ENCODE results near the gene SOCS1.
A peak's percentile ranks its signal among the peaks of the same experiment; 100 is the strongest.

Gene SOCS1, protein sequence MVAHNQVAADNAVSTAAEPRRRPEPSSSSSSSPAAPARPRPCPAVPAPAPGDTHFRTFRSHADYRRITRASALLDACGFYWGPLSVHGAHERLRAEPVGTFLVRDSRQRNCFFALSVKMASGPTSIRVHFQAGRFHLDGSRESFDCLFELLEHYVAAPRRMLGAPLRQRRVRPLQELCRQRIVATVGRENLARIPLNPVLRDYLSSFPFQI
- long read RNA-seq = 0 reads

DNA sequence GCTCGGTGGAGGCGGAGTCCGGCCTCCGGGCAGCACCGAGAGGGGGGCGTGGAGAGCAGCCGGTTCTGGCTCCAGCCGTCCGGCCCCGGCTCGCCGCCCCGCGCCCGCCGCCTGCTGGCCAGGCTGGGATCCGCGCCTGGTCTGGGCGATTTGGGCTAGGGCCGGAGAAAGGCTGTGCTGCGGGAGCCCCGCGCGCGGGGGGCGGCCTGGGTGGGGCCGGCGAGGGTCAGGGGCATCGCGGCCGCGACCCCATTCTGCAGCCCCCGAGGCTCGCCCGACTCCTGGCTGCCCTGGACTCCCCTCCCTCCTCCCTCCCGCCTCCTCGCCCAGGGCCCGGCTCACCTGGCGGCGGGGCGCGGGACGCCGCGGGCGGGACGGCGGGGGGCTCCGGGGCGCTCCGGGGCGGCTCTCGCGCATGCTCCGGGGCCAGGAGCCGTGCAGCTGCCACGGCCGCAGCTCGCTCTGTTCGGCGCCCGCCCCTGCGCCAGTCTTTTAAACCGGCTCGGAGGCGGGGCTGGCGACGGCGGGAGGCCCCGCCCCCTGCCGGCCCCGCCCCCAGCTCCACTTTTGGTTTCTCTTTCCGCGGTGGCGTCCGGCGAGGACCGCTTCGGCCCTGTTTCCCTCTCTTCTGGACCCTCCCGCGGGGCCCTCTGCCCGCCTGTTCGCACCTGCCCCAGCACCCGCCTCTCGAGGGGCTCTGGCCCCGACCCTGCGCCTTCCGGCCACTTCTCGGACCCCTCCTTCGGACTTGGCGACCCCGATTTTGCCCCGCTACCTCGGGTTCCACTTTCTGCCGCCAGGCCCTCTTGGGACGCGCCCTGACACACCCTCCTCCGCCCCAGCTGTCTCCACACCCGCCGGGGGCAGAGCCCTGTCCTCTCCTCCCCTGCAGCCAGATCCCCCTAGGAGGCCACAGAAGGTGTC is at the start of gene SOCS1:
Gene SOCS1, minus strand, starts transcription at position 468 of the 924 bp plus-strand sequence. CDS start 726 bp downstream, outside the sequence.
- DNase-seq (ENCODE audit: low read depth in 1 of 2, low spot score in 1 of 2) = peak; percentile 54 to 68
- Histone ChIP-seq H3K27ac (replicated peaks) (peak within 1 kb of the TSS; percentile 88), H3K4me3 (replicated peaks; ENCODE audit: insufficient read depth, low read length) (peak within 1 kb of the TSS; percentile 83), H3K27me3 (ENCODE audit: insufficient read depth, poor library complexity, severe bottlenecking) (no peaks in the 10 kb centered on the region)
- TF ChIP-seq POLR2AphosphoS5 (IDR thresholded peaks at IDR 0.05; ENCODE audit: low read depth) (peak; percentile 74), GABPA (IDR thresholded peaks at IDR 0.05; ENCODE audit: low read depth) (no peak), REST (IDR thresholded peaks at IDR 0.05; ENCODE audit: insufficient replicate concordance, low read depth) (no peak), SPI1 (IDR thresholded peaks at IDR 0.05; ENCODE audit: borderline replicate concordance, low read depth) (no peak)
- TF ChIP-seq, protein P1, sequence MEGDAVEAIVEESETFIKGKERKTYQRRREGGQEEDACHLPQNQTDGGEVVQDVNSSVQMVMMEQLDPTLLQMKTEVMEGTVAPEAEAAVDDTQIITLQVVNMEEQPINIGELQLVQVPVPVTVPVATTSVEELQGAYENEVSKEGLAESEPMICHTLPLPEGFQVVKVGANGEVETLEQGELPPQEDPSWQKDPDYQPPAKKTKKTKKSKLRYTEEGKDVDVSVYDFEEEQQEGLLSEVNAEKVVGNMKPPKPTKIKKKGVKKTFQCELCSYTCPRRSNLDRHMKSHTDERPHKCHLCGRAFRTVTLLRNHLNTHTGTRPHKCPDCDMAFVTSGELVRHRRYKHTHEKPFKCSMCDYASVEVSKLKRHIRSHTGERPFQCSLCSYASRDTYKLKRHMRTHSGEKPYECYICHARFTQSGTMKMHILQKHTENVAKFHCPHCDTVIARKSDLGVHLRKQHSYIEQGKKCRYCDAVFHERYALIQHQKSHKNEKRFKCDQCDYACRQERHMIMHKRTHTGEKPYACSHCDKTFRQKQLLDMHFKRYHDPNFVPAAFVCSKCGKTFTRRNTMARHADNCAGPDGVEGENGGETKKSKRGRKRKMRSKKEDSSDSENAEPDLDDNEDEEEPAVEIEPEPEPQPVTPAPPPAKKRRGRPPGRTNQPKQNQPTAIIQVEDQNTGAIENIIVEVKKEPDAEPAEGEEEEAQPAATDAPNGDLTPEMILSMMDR (IDR thresholded peaks at IDR 0.05; ENCODE audit: insufficient read depth, low read length) = peak; percentile 57

DNA sequence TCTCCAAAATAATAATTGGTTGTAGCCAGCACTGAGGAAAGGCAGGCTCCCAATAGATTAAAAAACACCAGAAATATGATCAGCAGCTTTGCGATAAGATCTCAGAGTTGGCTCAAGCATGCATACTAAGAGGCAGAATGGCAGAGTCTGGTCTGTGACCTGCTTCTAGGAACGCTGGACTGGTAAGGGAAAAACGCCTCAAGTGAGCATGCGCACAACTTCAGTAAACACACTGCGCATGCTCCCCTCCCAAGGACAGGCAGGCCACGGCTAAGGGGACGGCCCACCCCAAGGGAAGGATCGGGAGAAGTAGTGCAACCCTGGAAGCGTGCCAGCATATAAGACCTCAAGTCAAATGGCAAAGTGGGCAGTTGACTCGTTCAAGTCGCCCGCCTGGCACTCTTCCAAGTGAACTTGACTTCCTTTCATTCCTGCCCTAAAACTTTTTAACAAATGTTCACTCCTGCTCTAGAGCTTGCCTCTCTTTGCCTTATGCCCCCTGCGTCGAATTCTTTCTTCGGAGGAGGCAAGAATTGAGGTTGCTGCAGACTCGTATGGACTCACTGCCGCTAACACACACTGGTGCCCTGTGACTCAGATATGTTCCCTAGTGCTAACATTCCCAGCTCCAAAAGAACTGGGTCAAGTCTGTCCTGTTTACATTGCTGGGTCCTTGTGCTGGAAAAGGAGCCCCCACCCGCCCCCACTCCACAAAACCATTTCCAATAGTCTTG is 47.6 kb upstream of the SOCS1 start:
- no peak for DNase-seq (ENCODE audit: low read depth in 1 of 2, low spot score in 1 of 2)
- Histone ChIP-seq H3K4me3 (replicated peaks; ENCODE audit: insufficient read depth, low read length) (no peak overlapping the region), H3K27me3 (ENCODE audit: insufficient read depth, poor library complexity, severe bottlenecking) (no peaks in the 10 kb centered on the region), H3K27ac (replicated peaks) (no peak overlapping the region)
- TF ChIP-seq SPI1 (IDR thresholded peaks at IDR 0.05; ENCODE audit: borderline replicate concordance, low read depth) = no peak
- no peak for TF ChIP-seq REST (IDR thresholded peaks at IDR 0.05; ENCODE audit: insufficient replicate concordance, low read depth)

DNA sequence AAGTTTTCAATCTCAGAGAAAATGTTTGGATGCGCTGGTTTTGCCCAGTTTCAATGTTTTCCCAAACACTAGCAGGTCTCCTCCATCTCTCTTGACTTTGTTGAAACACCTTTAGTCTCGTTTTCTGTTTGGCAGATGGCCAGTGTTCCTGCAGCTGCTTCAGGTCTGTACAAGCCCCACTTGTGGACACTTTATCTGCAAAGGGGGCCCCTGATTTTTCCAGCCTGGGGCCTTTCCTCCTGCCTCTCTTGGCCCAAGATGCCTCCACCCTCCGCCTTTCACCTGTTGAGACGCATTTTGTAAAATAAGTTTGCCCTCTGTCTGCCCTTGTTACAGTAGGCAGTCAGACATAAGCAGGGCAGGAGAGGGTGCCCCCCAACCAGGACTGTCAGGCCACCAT is 47.0 kb upstream of the SOCS1 start:
- no peak overlapping the region for H3K27ac ChIP-seq (replicated peaks)
- DNase-seq (ENCODE audit: low read depth in 1 of 2, low spot score in 1 of 2) = no peak

More for the DNA sequence above, 47.0 kb upstream of the SOCS1 start:
- no peaks in the 10 kb centered on the region for H3K27me3 ChIP-seq (ENCODE audit: insufficient read depth, poor library complexity, severe bottlenecking)
- TF ChIP-seq REST (IDR thresholded peaks at IDR 0.05; ENCODE audit: insufficient replicate concordance, low read depth) (no peak), POLR2AphosphoS5 (IDR thresholded peaks at IDR 0.05; ENCODE audit: low read depth) (no peak), SPI1 (IDR thresholded peaks at IDR 0.05; ENCODE audit: borderline replicate concordance, low read depth) (no peak), GABPA (IDR thresholded peaks at IDR 0.05; ENCODE audit: low read depth) (no peak)
- TF ChIP-seq, protein P1 (IDR thresholded peaks at IDR 0.05; ENCODE audit: insufficient read depth, low read length) = no peak
- H3K4me3 ChIP-seq (replicated peaks; ENCODE audit: insufficient read depth, low read length) = no peak overlapping the region
